Activated CD8-positive, alpha-beta T cell treated with anti-CD3 and anti-CD28 coated beads, Interleukin-2, amount 10 ng/mL, durations not matched to agents 7 days and 5 days (primary cell): ENCODE data around the gene ANKRD33B. TPM values are rescaled to one million over a fixed set of nuclear protein-coding genes. Genes with fewer than 3 reads are reported as not detected.

Experiments used
- ATAC-seq: fragments of 150-1000 bp; cut with Tn5 transposase; one replicate; pipeline ENCODE4 v1.10.0; 2021; ENCODE audit warnings: moderate library complexity
- CTCF ChIA-PET: fragments of 350-600 bp; sonication (Branson Sonifier 250); formaldehyde crosslinking; loops from one replicate; lab custom pipeline; 2021; ENCODE audit warnings: antibody characterized with exemption; lab: Charles Lee
- POLR2A ChIA-PET: fragments of 350-600 bp; sonication (Branson Sonifier 250); formaldehyde crosslinking; loops from one replicate; lab custom pipeline; 2021; ENCODE audit warnings: antibody characterized with exemption; lab: Charles Lee
- DNase-seq: peaks from one replicate; pipeline ENCODE4 v3.0.0-alpha.2; 2020
- H3K27ac Mint-ChIP-seq: one replicate; pipeline ENCODE4 v1.8.0; 2021; ENCODE audit warnings: mild to moderate bottlenecking, mixed read lengths
- H3K27me3 Mint-ChIP-seq: one replicate; pipeline ENCODE4 v1.8.0; 2021; ENCODE audit warnings: low read depth, mixed read lengths
- H3K36me3 Mint-ChIP-seq: one replicate; pipeline ENCODE4 v1.8.0; 2021; ENCODE audit warnings: low read depth, mixed read lengths
- H3K4me1 Mint-ChIP-seq: one replicate; pipeline ENCODE4 v1.8.0; 2021; ENCODE audit warnings: low read depth, mixed read lengths
- H3K4me3 Mint-ChIP-seq: one replicate; pipeline ENCODE4 v1.8.0; 2021; ENCODE audit warnings: mild to moderate bottlenecking, mixed read lengths
- H3K9me3 Mint-ChIP-seq: one replicate; pipeline ENCODE4 v1.8.0; 2022; ENCODE audit warnings: mixed read lengths; ENCODE audit not compliant: insufficient read depth
- total RNA-seq, 2 experiments: library from RNA; stranded (reverse); gene quantifications; one replicate each; pipeline ENCODE4 v1.2.3, GENCODE V29; 2021

Gene ANKRD33B
- total RNA-seq, 2 experiments from 2014 or later = 4.6 to 5.5 TPM

DNA sequence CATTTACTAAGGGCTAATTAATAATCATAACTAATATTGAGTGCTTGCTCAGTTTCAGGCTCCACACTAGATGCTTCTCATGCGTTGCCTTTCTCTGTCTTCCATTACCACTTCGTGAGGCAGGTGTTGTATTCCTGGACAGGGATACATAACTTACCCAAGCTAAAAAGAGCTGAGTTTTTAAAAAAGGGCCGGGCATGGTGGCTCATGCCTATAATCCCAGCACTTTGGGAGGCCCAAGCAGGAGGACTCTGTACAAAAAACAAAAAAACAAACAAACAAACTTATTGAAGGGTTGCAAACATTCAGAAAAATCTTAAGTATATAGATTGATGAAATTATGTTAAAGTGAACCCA is 12.1 kb upstream of the ANKRD33B start:
- H3K27ac Mint-ChIP-seq = no peak overlapping the region
- no peaks in the 10 kb centered on the region for H3K9me3 Mint-ChIP-seq
- H3K4me3 Mint-ChIP-seq = no peak overlapping the region
- no peak for ATAC-seq
- no peak for DNase-seq
- H3K27me3 Mint-ChIP-seq = peaks cover 20% of the 10 kb centered on the region
- no peaks in the 10 kb centered on the region for H3K36me3 Mint-ChIP-seq
- POLR2A ChIA-PET = no interaction called here
- CTCF ChIA-PET = no interaction called here
- peaks cover 15% of the 10 kb centered on the region for H3K4me1 Mint-ChIP-seq

DNA sequence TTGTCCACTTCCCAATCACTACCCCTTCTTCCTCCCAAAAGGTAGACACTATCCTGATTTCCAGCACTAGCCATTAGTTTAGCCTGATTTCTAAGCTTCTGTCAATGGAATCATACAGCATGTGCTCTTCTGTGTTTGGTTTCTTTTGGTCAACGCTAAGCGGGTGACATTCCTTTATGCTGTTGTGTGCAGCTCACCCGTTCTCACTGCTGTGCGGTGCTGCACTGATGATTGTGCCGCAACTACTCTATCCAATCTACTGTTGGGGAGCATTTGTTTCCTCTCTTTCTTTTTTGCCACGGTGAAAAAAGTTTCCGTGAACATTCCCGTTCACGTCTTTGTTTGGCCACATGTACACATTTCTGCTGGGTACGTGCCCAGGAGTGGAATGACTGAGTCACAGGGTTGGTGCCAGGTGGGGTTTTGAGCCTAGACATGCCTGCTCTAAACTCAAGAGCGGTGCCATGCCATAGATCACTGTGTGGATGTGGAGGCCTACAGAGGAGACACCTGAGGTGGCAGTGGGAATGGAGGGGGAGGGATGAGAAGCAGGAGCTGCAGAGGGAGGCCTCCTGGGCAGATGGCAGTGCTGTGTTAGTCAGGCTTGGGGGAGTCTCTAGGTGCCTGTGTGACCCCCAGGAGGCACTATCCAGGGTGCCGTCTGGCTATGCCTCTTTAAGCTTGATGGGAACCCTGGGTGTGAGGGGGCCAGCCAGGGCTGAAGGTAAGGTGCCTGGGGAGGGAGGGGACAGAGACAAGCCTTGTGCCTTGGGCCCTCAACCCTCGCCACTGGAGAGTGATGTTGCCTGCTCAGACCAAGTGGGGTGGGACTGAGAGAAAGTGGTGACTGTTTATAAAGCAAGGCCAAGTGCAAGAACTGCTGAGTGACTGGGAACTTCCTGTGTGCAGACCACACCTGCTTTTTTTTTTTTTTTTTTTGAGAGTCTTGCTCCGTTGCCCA is 11.4 kb upstream of the ANKRD33B start:
- Mint-ChIP-seq H3K27me3 (peaks cover 24% of the 10 kb centered on the region), H3K36me3 (no peaks in the 10 kb centered on the region), H3K27ac (peak overlapping the region; percentile 66), H3K9me3 (no peaks in the 10 kb centered on the region), H3K4me3 (no peak overlapping the region), H3K4me1 (peaks cover 15% of the 10 kb centered on the region)
- CTCF ChIA-PET = interaction anchor here (0.7 to 0.8 kb wide), 2 partner anchors 55 to 75 kb away, joined by 3 to 4 read pairs; no protein-coding TSS in a partner anchor
- ATAC-seq (peak; percentile 42), DNase-seq (peak; percentile 32)
- POLR2A ChIA-PET = no interaction called here

DNA sequence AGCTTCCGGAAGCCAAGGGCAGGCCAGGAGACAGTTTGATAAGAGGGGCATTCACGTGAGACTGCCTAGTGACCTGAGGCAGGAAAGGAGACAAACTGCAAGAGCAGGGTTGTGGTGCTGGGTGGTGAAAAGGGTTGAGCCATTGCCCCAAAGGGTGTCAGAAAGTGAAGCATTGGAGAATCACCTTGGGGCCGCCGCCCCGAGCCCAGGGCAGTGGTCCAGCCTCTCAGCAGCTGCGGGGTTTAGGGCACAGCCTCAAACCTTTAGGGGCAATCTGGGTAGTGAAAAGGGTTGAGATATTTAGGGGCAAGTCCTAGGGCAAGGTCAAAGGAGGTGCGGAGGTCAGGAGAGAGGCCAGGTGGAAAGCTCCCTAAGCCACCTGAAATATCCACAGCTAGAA is 10.4 kb upstream of the ANKRD33B start:
- H3K4me3 Mint-ChIP-seq = no peak overlapping the region
- no peaks in the 10 kb centered on the region for H3K9me3 Mint-ChIP-seq
- CTCF ChIA-PET = interaction anchor here (0.8 kb wide), 1 partner anchor 54 kb away, joined by 4 read pairs; no protein-coding TSS in a partner anchor
- peaks cover 15% of the 10 kb centered on the region for H3K4me1 Mint-ChIP-seq
- DNase-seq (no peak), ATAC-seq (no peak)
- no peak overlapping the region for H3K27ac Mint-ChIP-seq
- POLR2A ChIA-PET = interaction anchor here (0.7 kb wide), 1 partner anchor 303 kb away, joined by 3 read pairs; no protein-coding TSS in a partner anchor
- peaks cover 26% of the 10 kb centered on the region for H3K27me3 Mint-ChIP-seq
- no peaks in the 10 kb centered on the region for H3K36me3 Mint-ChIP-seq

DNA sequence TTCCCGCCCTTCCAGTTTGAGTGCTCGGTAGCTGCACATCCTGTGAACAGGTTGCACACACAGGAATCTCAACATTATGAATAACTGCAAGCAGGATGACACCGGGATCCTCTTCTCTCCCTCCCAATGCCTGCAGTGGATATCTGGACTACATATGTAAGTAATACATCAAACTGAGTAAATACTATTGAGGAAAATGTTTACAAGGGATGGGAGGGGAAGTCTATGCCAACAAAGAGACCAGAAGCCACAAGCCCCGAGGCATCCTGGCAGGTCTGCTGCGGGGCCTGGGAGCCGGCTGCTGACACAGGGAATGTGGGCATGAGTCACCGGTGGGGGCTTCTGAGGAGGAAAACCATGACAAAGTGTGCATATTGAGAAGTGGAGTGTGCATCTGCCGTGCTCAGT is 8.6 kb upstream of the ANKRD33B start:
- Mint-ChIP-seq H3K4me3 (no peak overlapping the region), H3K36me3 (no peaks in the 10 kb centered on the region), H3K9me3 (no peaks in the 10 kb centered on the region), H3K27me3 (peaks cover 37% of the 10 kb centered on the region), H3K4me1 (peaks cover 15% of the 10 kb centered on the region), H3K27ac (no peak overlapping the region)
- ATAC-seq (no peak), DNase-seq (no peak)
- ChIA-PET CTCF (interaction anchor here (1.6 kb wide), 1 partner anchor 72 kb away, joined by 3 read pairs; no protein-coding TSS in a partner anchor), POLR2A (no interaction called here)

DNA sequence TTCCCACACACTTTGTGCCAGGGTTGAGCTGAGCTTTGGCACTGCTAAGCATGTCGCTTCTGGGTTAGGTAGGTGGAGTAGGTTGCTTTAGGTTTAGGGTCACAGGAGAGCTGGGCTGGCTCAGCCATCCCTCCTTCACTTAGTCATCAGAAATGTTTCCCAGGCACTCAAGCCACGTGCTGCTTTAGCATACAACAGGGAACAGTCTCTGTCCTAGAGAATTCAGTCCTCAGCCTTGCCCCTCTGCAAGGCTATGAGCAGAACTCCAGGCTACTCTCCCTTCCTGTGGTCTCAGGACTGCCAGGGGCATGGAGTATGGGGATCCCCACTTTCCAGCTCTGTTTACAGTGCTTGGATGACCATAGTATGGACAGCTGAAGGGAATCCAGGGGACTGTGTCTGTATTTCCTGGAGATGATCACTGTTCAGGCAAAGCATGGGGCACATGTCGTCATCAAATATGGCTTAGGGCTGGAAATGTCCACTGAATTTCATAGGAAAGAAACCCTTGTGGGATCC is 7.5 kb upstream of the ANKRD33B start:
- no peak overlapping the region for H3K27ac Mint-ChIP-seq
- peaks cover 45% of the 10 kb centered on the region for H3K27me3 Mint-ChIP-seq
- H3K36me3 Mint-ChIP-seq = no peaks in the 10 kb centered on the region
- H3K4me1 Mint-ChIP-seq = peaks cover 15% of the 10 kb centered on the region
- H3K9me3 Mint-ChIP-seq = no peaks in the 10 kb centered on the region
- ChIA-PET POLR2A (no interaction called here), CTCF (interaction anchor here (1.6 kb wide), 1 partner anchor 71 kb away, joined by 3 read pairs; no protein-coding TSS in a partner anchor)
- DNase-seq (no peak), ATAC-seq (no peak)
- H3K4me3 Mint-ChIP-seq = no peak overlapping the region

DNA sequence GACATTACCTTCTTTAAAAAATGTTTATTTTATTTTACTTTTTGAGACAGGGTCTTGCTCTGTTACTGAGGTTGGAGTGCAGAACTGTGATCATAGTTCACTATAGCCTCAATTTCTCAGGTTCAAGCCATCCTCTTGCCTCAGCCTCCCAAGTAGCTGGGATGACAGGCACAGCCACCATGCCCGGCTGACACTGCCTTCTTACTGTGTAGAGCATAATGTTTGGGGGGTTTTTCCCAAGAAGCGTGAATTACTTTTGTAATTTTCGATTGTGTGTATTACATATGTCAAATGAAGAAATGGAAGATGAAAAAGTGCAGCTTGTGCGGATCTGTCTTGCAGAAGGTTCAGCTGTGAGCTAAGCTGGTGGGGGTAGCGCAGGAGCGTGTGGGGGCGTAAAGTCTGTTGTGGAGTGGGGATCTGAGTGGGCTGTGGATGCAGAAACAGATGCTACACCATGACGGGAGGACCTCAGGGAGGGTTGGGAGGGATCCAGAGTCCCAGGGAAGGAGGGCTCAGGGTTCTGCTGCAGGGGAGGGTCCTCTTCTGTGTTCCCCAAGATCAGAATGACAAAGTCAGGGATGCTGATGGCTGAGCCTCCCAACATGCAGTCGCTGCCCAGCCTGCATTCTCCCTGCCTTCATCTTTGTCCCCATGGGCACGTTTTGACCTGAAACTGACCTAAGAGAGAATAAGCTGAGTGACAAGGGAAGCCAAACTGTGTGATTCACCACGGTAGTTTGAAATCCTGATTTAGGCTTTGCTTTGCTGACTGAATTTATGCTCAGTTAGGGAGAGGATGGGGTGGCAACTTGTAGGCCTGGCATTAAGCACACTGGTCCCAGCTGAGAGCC is 6.8 kb upstream of the ANKRD33B start:
- no peak for DNase-seq
- CTCF ChIA-PET = interaction anchor here (0.5 to 1.5 kb wide), 2 partner anchors 70 to 1304 kb away, joined by 4 to 5 read pairs; no protein-coding TSS in a partner anchor

DNA sequence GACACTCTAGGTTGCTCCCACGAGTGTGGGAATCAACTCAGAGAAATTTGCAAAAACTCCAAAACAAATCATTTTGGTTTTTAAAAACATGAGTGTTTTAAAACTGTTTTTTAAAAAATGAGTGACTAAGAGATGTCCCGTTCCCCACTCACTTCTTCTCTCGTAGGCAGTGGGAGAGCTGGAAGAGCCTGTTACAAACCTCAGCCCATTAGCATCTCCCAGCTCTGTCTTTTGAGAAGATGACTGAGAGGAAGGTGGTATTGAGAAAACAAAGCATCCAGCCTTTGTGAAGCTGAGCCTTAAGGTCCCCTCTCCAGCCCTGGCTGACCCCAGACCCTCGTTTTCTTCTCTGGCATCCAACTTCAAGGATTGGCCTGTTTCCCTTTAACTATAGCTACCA is 4.7 kb upstream of the ANKRD33B start:
- Mint-ChIP-seq H3K27me3 (peaks cover 49% of the 10 kb centered on the region), H3K9me3 (no peaks in the 10 kb centered on the region), H3K36me3 (no peaks in the 10 kb centered on the region), H3K27ac (no peak overlapping the region), H3K4me3 (no peak overlapping the region), H3K4me1 (peaks cover 9% of the 10 kb centered on the region)
- ATAC-seq = no peak
- ChIA-PET POLR2A (no interaction called here), CTCF (interaction anchor here (1.2 to 2.3 kb wide), 3 partner anchors 69 to 133 kb away, joined by 3 to 11 read pairs (median 5); no protein-coding TSS in a partner anchor)
- DNase-seq = no peak

More for the DNA sequence above, 6.8 kb upstream of the ANKRD33B start:
- Mint-ChIP-seq H3K4me3 (no peak overlapping the region), H3K9me3 (no peaks in the 10 kb centered on the region), H3K36me3 (no peaks in the 10 kb centered on the region), H3K4me1 (peaks cover 17% of the 10 kb centered on the region), H3K27ac (no peak overlapping the region), H3K27me3 (peaks cover 48% of the 10 kb centered on the region)
- POLR2A ChIA-PET = no interaction called here
- ATAC-seq = no peak

DNA sequence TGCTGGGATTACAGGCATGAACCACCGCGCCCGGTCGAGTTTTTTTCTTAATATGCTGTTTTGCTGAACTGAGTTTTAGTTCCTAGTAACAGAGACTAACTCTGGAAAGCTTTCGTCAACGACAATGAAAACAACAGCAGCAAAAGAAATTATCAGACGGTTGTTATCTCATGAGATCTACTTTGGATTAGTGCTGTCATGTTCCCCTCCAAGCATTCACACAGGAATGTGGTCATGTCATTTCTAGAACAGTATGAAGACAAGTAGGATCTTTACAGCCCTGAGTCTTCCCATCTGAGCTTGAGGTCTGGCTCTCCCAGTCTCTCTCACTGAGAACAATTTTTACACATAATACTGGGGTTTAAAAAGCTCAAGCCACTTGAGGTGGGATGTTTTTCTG is 4.0 kb upstream of the ANKRD33B start:
- DNase-seq (no peak), ATAC-seq (no peak)
- ChIA-PET POLR2A (no interaction called here), CTCF (interaction anchor here (0.7 to 2.3 kb wide), 4 partner anchors 68 to 406 kb away, joined by 3 to 11 read pairs (median 4); no protein-coding TSS in a partner anchor)
- H3K9me3 Mint-ChIP-seq = no peaks in the 10 kb centered on the region
- H3K4me1 Mint-ChIP-seq = peaks cover 9% of the 10 kb centered on the region
- no peaks in the 10 kb centered on the region for H3K36me3 Mint-ChIP-seq
- no peak overlapping the region for H3K4me3 Mint-ChIP-seq
- no peak overlapping the region for H3K27ac Mint-ChIP-seq
- peaks cover 45% of the 10 kb centered on the region for H3K27me3 Mint-ChIP-seq

DNA sequence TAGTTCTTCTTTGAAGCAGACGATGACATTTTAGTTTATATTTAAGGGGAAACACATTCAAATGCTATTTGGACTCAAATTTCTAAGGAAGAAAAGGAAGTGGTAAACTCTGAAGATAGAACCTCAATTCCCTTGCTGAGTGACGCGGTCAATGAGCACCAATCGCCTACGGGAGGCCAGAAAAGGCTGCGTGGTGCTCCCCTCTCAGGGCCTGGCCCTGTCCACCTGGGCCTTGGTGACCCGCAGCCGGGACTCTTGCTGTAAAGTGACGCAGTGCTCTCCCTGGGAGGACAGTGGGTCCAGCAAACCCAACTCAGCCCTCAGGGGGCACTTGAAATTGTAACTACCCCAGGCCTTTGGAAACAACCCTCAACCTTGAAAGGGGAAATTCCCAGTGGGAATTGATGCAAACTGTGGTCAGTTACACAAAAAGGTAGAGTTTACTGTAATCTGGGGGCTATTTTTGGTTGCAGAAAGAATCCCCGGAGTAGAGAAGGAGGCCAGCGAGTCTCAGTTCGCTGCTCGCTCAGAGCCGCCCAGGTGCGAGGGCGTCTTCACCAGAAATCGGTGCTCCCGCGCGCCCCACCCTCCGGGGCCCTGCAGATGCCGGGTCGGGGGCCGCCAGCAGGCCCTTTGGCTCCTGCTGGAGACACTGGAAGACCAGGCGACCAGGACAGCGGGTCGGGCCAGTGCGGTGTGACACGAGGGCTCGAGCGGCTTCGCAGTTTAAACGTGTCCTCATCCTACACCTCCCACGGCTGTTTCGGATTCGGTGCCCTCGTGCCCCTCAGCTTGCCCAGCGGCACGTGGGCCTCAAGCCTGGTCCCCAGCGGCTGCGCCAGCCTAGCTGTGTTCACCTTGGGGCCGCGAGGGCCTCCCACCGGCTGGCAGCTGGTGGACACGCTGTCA is 1.4 kb upstream of the ANKRD33B start:
- ChIA-PET POLR2A (no interaction called here), CTCF (interaction anchor here (0.7 kb wide), 1 partner anchor 65 kb away, joined by 4 read pairs; no protein-coding TSS in a partner anchor)
- Mint-ChIP-seq H3K4me1 (peaks cover 26% of the 10 kb centered on the region), H3K9me3 (no peaks in the 10 kb centered on the region), H3K27me3 (peaks cover 28% of the 10 kb centered on the region), H3K36me3 (no peaks in the 10 kb centered on the region), H3K27ac (no peak overlapping the region), H3K4me3 (peak overlapping the region; percentile 56)
- DNase-seq (no peak), ATAC-seq (no peak)

DNA sequence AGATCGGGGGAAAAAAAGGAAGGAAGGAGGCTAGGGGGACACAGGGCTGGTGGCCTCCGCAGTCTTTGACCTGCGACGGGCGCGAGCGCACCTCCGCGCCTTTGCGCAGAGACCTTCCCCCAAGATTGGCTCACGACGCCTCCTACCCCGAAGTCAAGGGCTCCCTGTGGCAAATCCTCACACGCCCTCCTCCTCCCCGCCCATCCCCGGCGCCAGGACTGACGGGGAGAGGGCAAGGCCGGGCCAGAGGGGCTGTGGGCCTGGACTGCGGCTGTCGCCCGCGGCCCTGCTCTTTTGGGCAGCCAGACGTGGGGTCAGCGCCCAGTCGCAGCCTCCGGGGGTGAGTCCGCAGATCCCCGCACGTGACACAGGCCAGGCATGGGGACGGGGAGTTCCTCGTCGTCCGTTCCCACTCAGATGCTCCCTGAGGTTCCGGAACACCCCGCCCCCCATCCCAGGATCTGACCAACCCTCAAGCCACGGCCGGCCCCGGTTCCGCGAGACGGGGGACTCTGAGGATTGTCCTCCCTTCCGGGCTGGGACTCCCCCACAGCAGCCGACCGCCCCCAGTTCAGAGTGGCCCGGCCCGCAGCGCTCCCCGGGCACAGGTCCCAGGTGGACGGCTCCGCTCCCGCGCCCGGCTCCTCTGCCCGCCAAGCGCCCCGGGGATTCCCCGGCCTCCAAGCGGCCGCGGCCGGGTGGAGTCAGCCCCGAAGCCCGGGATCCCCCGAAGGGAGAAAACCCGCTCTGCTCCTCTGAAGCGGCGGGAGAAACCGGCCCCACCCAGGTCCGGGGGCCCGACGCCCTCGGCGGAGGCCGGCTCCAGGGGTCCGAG is 543 bp upstream of the ANKRD33B start:
- Mint-ChIP-seq H3K36me3 (no peaks in the 10 kb centered on the region), H3K27me3 (peaks cover 25% of the 10 kb centered on the region), H3K4me1 (peaks cover 26% of the 10 kb centered on the region), H3K4me3 (peak overlapping the region; percentile 56), H3K9me3 (no peaks in the 10 kb centered on the region), H3K27ac (no peak overlapping the region)
- DNase-seq = peak; percentile 54
- ChIA-PET CTCF (interaction anchor here (0.7 to 1.4 kb wide), 2 partner anchors 64 kb away, joined by 4 to 7 read pairs; no protein-coding TSS in a partner anchor), POLR2A (interaction anchor here (0.9 to 1.4 kb wide), 4 partner anchors 64 to 116 kb away, joined by 3 to 8 read pairs (median 4); no protein-coding TSS in a partner anchor)
- ATAC-seq = peak; percentile 58
